Left ventricle myocardium inferior (tissue), 1 donor: Measurements from ENCODE around the gene UGGT2. TPM values are rescaled to one million over a fixed set of nuclear protein-coding genes. Genes with fewer than 3 reads are reported as not detected.
"Not testable (repeated sequence)": the region's sequence is repeated elsewhere in the genome, so short reads cannot be mapped to it uniquely, and the experiment has no call there.

Experiments
- DNase-seq: peaks from one replicate; pipeline ENCODE4 v3.0.0-alpha.2; 2020
- H3K27ac ChIP-seq: fragments of 200-600 bp; replicated peaks from 2 replicates; pipeline ENCODE4 v1.8.0; 2021
- H3K27me3 ChIP-seq: fragments of 200-600 bp; 2 replicates; pipeline ENCODE4 v1.8.0; 2021; ENCODE audit warnings: low read depth
- H3K36me3 ChIP-seq: fragments of 200-600 bp; 2 replicates; pipeline ENCODE4 v1.8.0; 2021
- H3K4me1 ChIP-seq: fragments of 200-600 bp; 2 replicates; pipeline ENCODE4 v1.8.0; 2021
- H3K4me3 ChIP-seq: fragments of 200-600 bp; 2 replicates; pipeline ENCODE4 v1.8.0; 2021; ENCODE audit warnings: mild to moderate bottlenecking, moderate library complexity
- H3K9me3 ChIP-seq: fragments of 200-600 bp; replicated peaks from 2 replicates; pipeline ENCODE4 v1.8.0; 2021
- intact Hi-C: fragments of 100-400 bp; cut with micrococcal nuclease; formaldehyde crosslinking; loops from one replicate; pipeline ENCODE4 v1.11.0; 2022
- total RNA-seq: library from RNA; stranded (reverse); fragmentation: NEBNext Ultra II Directional; extraction: Animal tissue kit (Norgen Biotek cat#: 25700); gene quantifications from one replicate; pipeline ENCODE4 v1.2.1, GENCODE V29; 2021
- TF ChIP-seq, protein P1 (sequence below): fragments of 200-600 bp; IDR thresholded peaks from 2 replicates; pipeline ENCODE4 v1.8.0; 2021; ENCODE audit warnings: antibody characterized with exemption, mild to moderate bottlenecking, borderline replicate concordance
- donor health status: DM: no; HTN: yes; CAD: no; lungs with severe emphysema.

UGGT2 gene
- total RNA-seq, 1 donor from 2014 or later = 11.4 TPM

DNA sequence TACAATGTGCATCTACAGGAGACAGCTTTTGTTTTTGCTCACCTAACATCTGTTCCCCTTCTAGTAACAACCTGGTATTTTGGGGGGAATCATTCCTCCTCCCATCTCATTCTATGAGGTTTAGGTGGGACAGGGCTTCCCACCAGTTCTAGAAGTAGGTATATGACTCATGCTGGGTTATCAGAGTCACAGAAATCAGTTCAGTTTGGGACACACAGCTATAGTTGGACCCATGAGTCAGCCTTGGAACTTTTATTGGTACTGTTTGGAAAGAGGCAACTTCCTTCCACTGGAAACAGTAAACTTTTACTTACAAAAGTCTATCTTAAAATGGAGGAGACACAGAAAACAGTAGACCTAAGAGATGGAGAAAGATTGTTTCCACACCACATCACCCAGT is 190.8 kb downstream of the UGGT2 start:
- H3K4me3 ChIP-seq = no peak overlapping the region

DNA sequence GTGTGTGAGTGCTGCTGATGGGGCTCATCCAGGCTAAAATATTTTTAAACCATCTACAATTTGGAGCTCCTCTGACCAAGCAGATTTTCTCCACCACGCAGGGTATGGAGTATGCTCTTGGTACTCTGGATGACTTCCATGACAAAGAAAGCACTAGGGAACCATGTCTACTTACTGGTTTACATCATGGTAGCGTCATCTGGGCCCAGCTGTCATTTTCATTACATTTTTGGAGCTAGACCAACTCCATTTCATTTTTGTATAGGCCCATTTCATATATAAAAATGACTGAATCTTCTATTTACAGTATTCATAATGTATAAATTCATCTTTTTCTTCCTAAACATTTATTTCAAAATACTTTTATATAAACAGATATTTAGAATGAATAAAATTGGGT is 191.9 kb downstream of the UGGT2 start:
- TF ChIP-seq, protein P1, sequence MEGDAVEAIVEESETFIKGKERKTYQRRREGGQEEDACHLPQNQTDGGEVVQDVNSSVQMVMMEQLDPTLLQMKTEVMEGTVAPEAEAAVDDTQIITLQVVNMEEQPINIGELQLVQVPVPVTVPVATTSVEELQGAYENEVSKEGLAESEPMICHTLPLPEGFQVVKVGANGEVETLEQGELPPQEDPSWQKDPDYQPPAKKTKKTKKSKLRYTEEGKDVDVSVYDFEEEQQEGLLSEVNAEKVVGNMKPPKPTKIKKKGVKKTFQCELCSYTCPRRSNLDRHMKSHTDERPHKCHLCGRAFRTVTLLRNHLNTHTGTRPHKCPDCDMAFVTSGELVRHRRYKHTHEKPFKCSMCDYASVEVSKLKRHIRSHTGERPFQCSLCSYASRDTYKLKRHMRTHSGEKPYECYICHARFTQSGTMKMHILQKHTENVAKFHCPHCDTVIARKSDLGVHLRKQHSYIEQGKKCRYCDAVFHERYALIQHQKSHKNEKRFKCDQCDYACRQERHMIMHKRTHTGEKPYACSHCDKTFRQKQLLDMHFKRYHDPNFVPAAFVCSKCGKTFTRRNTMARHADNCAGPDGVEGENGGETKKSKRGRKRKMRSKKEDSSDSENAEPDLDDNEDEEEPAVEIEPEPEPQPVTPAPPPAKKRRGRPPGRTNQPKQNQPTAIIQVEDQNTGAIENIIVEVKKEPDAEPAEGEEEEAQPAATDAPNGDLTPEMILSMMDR = no peak

More for the DNA sequence above, 190.8 kb downstream of the UGGT2 start:
- Histone ChIP-seq H3K27me3 (no peaks in the 10 kb centered on the region), H3K9me3 (no peaks in the 10 kb centered on the region), H3K27ac (no peak overlapping the region), H3K4me1 (peaks cover 5% of the 10 kb centered on the region), H3K36me3 (peaks cover 8% of the 10 kb centered on the region)
- TF ChIP-seq, protein P1 = no peak
- intact Hi-C loops = no loop called here
- no peak for DNase-seq

DNA sequence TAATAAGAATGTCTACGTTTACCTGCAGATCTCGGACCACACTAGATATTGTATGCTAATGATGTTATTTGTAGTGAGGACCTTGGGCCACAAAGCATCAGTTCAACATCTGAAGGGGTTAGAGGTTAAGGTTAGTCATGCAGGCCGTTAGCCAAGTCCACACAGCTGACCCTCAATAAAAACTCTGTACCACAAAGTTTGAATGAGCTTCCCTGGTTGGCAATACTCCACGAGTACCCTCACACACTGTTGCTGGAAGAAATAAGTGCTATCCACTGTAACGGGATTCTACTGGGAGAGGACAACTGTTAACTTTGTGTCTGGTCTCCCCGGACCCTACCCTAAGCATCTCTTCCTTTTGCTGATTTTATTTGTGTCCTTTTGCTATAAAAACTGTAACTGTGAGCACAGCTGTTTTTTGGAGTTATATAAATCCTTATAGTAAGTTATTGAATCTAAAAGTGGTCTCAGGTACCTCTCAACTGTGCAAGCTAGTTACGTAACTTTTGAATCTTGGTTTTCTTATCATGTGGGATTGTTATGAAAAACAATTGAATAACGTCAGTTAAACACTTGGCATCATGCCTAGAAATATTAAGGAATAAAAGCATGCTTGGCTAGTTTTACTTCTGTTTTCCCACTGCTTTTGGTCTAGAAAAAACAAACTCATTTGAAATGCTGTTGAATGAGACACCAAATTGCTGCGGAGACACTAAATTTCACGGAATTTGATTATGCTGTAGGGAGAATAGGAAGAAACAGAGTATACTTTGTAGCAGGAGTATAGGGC is 194.7 kb downstream of the UGGT2 start:
- H3K27ac ChIP-seq = no peak overlapping the region

More for the DNA sequence above, 191.9 kb downstream of the UGGT2 start:
- intact Hi-C loops = no loop called here
- no peak overlapping the region for H3K4me3 ChIP-seq
- H3K27ac ChIP-seq = no peak overlapping the region
- H3K4me1 ChIP-seq = peaks cover 5% of the 10 kb centered on the region
- H3K27me3 ChIP-seq = no peaks in the 10 kb centered on the region
- peaks cover 8% of the 10 kb centered on the region for H3K36me3 ChIP-seq
- DNase-seq = no peak
- no peaks in the 10 kb centered on the region for H3K9me3 ChIP-seq

DNA sequence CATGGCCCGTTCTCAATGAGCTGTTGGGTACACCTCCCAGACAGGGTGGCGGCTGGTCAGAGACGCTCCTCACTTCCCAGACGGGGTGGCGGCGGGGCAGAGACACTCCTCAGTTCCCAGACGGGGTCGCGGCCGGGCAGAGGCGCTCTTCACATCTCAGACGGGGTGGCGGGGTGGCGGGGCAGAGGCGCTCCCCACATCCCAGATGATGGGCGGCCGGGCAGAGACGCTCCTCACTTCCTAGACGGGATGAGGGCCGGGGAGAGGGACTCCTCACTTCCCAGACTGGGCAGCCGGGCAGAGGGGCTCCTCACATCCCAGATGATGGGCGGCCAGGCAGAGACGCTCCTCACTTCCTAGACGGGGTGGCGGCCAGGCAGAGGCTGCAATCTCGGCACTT is 207.5 kb downstream of the UGGT2 start:
- H3K36me3 ChIP-seq, H3K4me1 ChIP-seq, H3K4me3 ChIP-seq, H3K27me3 ChIP-seq, H3K27ac ChIP-seq, intact Hi-C loops, DNase-seq: not testable (repeated sequence)
- H3K9me3 ChIP-seq = peaks cover 28% of the 10 kb centered on the region

More for the DNA sequence above, 194.7 kb downstream of the UGGT2 start:
- intact Hi-C loops = no loop called here
- peaks cover 5% of the 10 kb centered on the region for H3K4me1 ChIP-seq
- H3K36me3 ChIP-seq = peaks cover 17% of the 10 kb centered on the region
- H3K4me3 ChIP-seq = no peak overlapping the region
- H3K27me3 ChIP-seq = no peaks in the 10 kb centered on the region
- DNase-seq = no peak
- TF ChIP-seq, protein P1 = no peak
- H3K9me3 ChIP-seq = no peaks in the 10 kb centered on the region

DNA sequence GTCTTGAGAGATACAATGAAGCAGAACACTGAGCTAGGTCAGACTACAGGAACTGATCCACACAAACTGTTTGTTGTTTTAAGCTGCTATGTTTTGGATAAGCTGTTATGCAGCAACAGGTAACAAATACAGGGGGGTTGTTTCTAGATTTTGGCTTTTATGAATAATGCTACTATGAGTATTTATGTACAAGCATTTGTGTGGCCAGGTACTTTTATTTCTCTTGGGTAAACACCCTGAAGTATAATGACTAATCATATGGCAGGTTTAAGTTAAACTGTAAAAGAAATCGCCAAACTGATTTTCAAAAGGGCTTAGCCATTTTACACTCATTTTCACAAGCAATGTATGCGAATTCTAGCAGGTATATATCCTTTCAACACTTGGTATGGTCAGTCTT is 210.3 kb downstream of the UGGT2 start:
- no peak overlapping the region for H3K27ac ChIP-seq
- no peaks in the 10 kb centered on the region for H3K27me3 ChIP-seq
- no peak overlapping the region for H3K4me3 ChIP-seq
- intact Hi-C loops = no loop called here
- TF ChIP-seq, protein P1 = no peak
- no peaks in the 10 kb centered on the region for H3K36me3 ChIP-seq
- no peaks in the 10 kb centered on the region for H3K4me1 ChIP-seq
- H3K9me3 ChIP-seq = peaks cover 33% of the 10 kb centered on the region
- no peak for DNase-seq

DNA sequence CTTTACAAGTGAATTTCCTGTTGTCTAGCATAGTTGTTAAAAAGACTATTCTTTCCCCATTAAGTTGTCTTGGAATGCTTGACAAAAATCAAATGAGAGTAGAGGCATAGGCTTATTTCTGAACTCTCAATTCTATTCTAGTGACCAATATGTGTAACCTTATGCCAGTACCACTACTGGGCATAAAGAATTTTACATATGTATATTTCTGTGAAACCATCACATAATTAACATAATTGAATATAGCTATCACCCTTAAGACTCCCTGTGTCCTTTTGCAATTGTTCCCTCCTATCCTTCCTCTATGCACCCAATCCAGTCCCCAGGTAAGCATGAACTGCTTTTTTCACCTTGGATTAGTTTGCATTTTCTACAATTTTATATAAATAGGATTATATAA is 211.3 kb downstream of the UGGT2 start:
- Histone ChIP-seq H3K4me3 (no peak overlapping the region), H3K4me1 (no peaks in the 10 kb centered on the region), H3K27ac (no peak overlapping the region), H3K9me3 (peaks cover 37% of the 10 kb centered on the region), H3K36me3 (peaks cover 5% of the 10 kb centered on the region), H3K27me3 (no peaks in the 10 kb centered on the region)
- intact Hi-C loops = no loop called here
- TF ChIP-seq, protein P1 = no peak
- no peak for DNase-seq
